GM21529 (cell line): ENCODE measurements around the gene TAL2.

Experiments used
- ATAC-seq: cut with Tn5 transposase; IDR thresholded peaks from one replicate; pipeline ENCODE4 v1.9.1; 2021; ENCODE audit not compliant: unreplicated experiment

The TAL2 gene

DNA sequence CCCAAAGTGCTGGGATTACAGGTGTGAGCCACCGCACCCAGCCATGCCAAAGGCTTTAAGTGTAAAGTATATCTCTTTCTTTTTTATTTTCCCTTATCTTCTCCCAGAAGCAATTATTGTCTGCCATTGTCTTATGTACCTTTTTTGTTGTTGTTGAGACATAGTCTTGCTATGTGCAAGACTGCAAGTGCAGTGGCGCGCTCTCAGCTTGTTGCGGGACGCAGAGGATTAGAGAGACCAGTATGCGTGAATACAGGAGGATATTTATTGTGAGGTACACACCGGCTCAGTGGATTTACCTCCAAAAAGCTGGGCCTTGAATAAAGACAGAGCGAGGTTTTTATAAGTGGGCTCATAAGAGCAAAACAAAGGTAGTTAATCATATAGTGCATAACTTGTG is 43.9 kb downstream of the TAL2 start:
- ATAC-seq, result no peak

DNA sequence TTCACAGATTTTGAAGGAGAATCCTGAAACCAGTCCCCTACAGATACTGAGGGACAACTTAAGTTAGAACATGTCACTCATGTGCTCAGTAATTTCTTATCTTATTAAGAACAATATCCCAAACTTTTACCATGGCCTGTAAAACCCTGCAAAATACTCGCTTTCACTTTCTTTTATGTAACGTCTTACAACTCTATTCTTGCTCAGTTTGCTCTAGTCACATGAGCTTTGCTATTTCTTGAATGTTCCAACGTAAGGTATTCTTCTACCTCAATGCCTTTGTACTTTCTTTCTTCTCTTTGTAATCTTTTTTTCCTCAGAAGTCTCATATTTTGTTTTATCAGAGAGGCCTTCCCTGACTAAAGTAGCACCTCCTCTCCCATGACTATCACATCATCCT is 46.1 kb downstream of the TAL2 start:
- ATAC-seq, result peak; percentile 59

DNA sequence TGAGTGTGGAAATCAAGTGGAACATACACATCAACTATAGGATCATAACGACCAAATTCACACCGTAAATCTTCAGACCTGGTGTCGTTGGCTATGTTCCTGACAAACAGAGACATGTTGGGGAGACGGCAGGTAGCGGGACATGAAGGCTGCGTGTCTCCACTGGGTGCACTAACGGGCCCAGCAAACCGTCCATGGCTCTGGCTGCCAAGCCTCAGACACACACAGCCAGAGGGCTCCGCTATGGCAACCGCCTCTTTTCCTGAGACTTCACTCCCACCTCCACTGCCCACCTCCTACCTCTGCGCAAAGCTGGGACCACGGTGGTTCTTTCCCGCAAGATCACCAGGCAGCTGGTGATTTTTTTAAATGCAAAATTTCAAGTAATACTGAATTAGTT is 48.4 kb downstream of the TAL2 start:
- no peak for ATAC-seq

DNA sequence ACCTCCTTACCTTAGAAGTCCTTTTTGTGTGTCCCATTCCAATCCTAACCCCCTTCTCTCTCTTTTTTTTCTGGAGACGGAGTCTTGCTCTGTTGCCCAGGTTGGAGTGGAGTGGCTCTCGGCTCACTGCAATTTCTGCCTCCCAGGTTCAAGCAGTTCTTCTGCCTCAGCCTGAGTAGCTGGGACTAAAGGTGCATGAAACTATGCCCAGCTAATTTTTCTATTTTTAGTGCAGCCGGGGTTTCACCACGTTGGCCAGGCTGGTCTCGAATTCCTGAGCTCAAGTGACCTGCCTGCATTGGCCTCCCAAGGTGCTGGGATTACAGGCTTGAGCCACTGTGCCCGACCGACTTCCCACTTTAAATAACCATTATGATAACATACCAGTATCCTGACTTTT is 49.6 kb downstream of the TAL2 start:
- no peak for ATAC-seq

DNA sequence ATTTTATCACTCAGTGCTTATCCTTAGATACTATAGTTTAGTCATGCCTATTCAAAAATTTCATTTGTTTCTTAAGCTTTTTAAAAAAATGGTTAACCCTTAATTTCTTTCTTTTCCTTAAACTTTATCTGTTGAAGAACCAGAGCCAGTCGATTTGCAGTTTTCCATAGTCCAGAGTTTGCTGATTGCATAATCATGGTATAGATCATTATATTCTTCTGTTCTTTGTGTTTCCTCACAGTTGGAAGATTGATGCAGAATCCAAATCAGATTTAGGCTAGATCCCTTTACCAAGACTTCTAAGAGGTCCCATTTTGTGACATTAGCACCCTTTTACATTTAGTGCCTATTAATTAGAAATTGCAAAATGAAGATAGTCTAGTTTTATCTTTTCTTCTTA is 50.0 kb downstream of the TAL2 start:
- no peak for ATAC-seq
